Measurements from ENCODE around the gene SLC9A7.

SLC9A7 gene

GRCh38 chrX:46621572-46621971 lies 137.3 kb downstream of the SLC9A7 start:
- Histone ChIP-seq H3K4me3 (ENCODE audit: low read depth, low read length) (no peak overlapping the region), H3K27me3 (ENCODE audit: control insufficient read depth, insufficient read depth, low read length) (no peaks in the 10 kb centered on the region), H3K36me3 (ENCODE audit: control insufficient read depth, insufficient read depth, low read length) (no peaks in the 10 kb centered on the region), H3K9ac (no peak overlapping the region), H3K27ac (no peak overlapping the region), H3K4me1 (no peaks in the 10 kb centered on the region), H3K9me3 (ENCODE audit: control insufficient read depth, low read length) (no peaks in the 10 kb centered on the region), H2AFZ (no peak overlapping the region), H3K4me2 (ENCODE audit: low read length) (no peak overlapping the region), H3K79me2 (no peaks in the 10 kb centered on the region)
- TF ChIP-seq, protein P1, sequence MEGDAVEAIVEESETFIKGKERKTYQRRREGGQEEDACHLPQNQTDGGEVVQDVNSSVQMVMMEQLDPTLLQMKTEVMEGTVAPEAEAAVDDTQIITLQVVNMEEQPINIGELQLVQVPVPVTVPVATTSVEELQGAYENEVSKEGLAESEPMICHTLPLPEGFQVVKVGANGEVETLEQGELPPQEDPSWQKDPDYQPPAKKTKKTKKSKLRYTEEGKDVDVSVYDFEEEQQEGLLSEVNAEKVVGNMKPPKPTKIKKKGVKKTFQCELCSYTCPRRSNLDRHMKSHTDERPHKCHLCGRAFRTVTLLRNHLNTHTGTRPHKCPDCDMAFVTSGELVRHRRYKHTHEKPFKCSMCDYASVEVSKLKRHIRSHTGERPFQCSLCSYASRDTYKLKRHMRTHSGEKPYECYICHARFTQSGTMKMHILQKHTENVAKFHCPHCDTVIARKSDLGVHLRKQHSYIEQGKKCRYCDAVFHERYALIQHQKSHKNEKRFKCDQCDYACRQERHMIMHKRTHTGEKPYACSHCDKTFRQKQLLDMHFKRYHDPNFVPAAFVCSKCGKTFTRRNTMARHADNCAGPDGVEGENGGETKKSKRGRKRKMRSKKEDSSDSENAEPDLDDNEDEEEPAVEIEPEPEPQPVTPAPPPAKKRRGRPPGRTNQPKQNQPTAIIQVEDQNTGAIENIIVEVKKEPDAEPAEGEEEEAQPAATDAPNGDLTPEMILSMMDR (IDR thresholded peaks at IDR 0.05), result no peak

GRCh38 chrX:46620505-46620904 lies 138.4 kb downstream of the SLC9A7 start:
- Histone ChIP-seq H3K4me2 (ENCODE audit: low read length) (no peak overlapping the region), H3K4me3 (ENCODE audit: low read depth, low read length) (no peak overlapping the region), H3K27me3 (ENCODE audit: control insufficient read depth, insufficient read depth, low read length) (no peaks in the 10 kb centered on the region), H3K9ac (no peak overlapping the region), H3K36me3 (ENCODE audit: control insufficient read depth, insufficient read depth, low read length) (no peaks in the 10 kb centered on the region), H3K27ac (no peak overlapping the region), H3K9me3 (ENCODE audit: control insufficient read depth, low read length) (no peaks in the 10 kb centered on the region), H2AFZ (no peak overlapping the region), H3K4me1 (no peaks in the 10 kb centered on the region), H3K79me2 (no peaks in the 10 kb centered on the region)
- TF ChIP-seq, protein P1 (IDR thresholded peaks at IDR 0.05), result no peak

DNA sequence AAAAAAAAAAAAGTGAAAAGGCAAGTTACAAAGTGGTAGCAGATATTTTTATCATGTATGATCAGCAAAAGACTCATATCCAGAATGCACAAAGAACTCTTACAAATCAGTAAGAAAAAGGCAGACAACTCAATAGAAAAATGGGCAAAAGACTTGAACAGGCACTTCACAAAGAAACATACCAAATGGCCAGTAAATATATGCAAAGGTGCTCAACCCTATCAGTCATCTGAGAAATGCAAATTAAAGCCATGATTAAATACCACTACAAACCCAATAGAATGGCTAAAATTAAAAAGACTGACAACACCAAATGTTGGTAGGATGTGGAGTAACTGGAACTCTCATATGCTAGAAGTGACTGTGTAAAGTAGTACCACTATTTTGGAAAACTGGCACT lies 140.0 kb downstream of the SLC9A7 start:
- TF ChIP-seq, protein P1 (IDR thresholded peaks at IDR 0.05), result no peak
- H3K4me1 ChIP-seq, result no peaks in the 10 kb centered on the region
- no peaks in the 10 kb centered on the region for H3K9me3 ChIP-seq (ENCODE audit: control insufficient read depth, low read length)
- H3K36me3 ChIP-seq (ENCODE audit: control insufficient read depth, insufficient read depth, low read length), result no peaks in the 10 kb centered on the region
- no peak overlapping the region for H3K4me2 ChIP-seq (ENCODE audit: low read length)
- no peaks in the 10 kb centered on the region for H3K27me3 ChIP-seq (ENCODE audit: control insufficient read depth, insufficient read depth, low read length)
- no peak overlapping the region for H3K27ac ChIP-seq
- H3K9ac ChIP-seq, result no peak overlapping the region
- H3K4me3 ChIP-seq (ENCODE audit: low read depth, low read length), result no peak overlapping the region
- H3K79me2 ChIP-seq, result no peaks in the 10 kb centered on the region
- H2AFZ ChIP-seq, result no peak overlapping the region

- Histone ChIP-seq H3K9ac (no peak overlapping the region), H3K4me1 (no peaks in the 10 kb centered on the region)
- TF ChIP-seq, protein P1 (IDR thresholded peaks at IDR 0.05), result no peak
Measured at GRCh38 chrX:46617906-46618305, 141.0 kb downstream of the SLC9A7 start.

DNA sequence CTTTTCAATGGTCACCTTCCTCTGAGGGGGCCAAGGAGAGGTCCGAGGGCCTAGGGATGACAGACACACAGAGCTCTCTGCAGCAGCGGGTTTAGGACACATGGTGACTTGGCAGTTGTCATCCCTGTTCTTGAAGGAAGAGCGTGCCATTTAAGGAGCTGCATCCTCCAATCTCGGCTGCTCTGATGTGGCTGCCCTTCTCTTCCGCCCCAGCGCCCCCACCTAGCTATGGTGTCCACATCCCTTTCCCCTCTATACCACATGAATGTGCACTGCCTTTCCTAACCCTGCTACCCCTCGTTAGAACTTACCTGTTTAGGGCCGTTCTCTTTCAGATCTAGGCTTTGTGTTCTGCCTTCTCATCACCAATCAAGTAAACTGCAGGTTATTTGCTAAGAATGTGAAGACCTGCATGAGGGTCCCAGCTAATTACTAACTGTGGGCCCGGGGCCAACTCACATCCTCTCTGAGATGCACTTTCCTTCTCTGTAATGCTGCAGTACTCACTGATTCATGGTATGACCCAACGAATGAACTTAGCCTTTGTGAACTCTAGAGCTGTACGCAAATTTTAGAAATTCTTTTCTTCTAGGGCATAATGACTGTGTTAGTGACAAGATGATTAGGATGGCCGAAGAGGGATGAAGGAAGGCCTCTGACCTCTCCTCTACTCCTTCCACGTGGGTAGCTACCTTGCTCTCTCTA lies 147.1 kb downstream of the SLC9A7 start:
- Histone ChIP-seq H3K79me2 (no peaks in the 10 kb centered on the region), H3K27ac (no peak overlapping the region), H3K36me3 (ENCODE audit: control insufficient read depth, insufficient read depth, low read length) (no peaks in the 10 kb centered on the region), H3K4me3 (ENCODE audit: low read depth, low read length) (no peak overlapping the region), H2AFZ (no peak overlapping the region), H3K4me1 (no peaks in the 10 kb centered on the region), H3K9me3 (ENCODE audit: control insufficient read depth, low read length) (no peaks in the 10 kb centered on the region), H3K9ac (no peak overlapping the region), H3K4me2 (ENCODE audit: low read length) (no peak overlapping the region), H3K27me3 (ENCODE audit: control insufficient read depth, insufficient read depth, low read length) (no peaks in the 10 kb centered on the region)
- TF ChIP-seq, protein P1 (IDR thresholded peaks at IDR 0.05), result no peak

More at GRCh38 chrX:46617906-46618305, 141.0 kb downstream of the SLC9A7 start:
- Histone ChIP-seq H3K36me3 (ENCODE audit: control insufficient read depth, insufficient read depth, low read length) (no peaks in the 10 kb centered on the region), H3K4me3 (ENCODE audit: low read depth, low read length) (no peak overlapping the region), H3K4me2 (ENCODE audit: low read length) (no peak overlapping the region), H3K79me2 (no peaks in the 10 kb centered on the region), H3K27me3 (ENCODE audit: control insufficient read depth, insufficient read depth, low read length) (no peaks in the 10 kb centered on the region), H3K9me3 (ENCODE audit: control insufficient read depth, low read length) (no peaks in the 10 kb centered on the region), H2AFZ (no peak overlapping the region), H3K27ac (no peak overlapping the region)

Measured in parathyroid adenoma (tissue), 2 donors.